ENCODE results near the gene ERBB4. TPM values are rescaled to one million over a fixed set of nuclear protein-coding genes. Genes with fewer than 3 reads are reported as not detected.

Gene ERBB4
- total and polyA plus RNA-seq, 2 of the 8 experiments (the other 6 are each of a cell fraction or from before 2014, with no cell fraction given), result 0.34 to 1.3 TPM

DNA sequence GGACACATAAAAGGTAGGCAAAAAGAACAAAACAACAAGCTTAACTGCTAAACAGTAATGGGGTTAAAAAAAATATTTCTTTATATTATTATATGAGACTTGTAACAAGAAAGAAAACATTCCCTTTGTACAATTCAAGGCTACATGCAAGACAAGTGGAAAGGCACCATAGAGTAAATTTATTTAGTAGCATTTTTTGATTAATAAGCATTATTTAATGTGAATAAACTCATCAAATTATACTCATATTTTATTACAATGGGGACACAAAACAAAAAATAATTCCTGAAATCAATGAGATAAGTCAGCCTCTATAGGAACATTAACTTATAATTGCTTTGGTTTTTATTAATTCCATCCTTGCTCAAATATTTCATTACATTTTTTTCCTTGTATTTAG, 809.2 kb downstream of the ERBB4 start:
- no peak overlapping the region for H3K4me3 ChIP-seq (ENCODE audit: extremely low read depth in 1 of 4, insufficient read depth in 2 of 4, low read depth in 3 of 4, low read length in 4 of 4)
- no peak for FAIRE-seq
- H3K4me1 ChIP-seq (replicated peaks in 1 of 4; ENCODE audit: control insufficient read depth in 3 of 4, insufficient read depth in 4 of 4, low read length in 3 of 4), result no peaks in the 10 kb centered on the region
- no peak overlapping the region for H2AFZ ChIP-seq (ENCODE audit: low read length)
- H3K4ac ChIP-seq (replicated peaks; ENCODE audit: insufficient read length, low read depth, low read length), result no peak overlapping the region
- H3K27ac ChIP-seq (ENCODE audit: low read depth, low read length), result no peak overlapping the region
- no peaks in the 10 kb centered on the region for H3K27me3 ChIP-seq (replicated peaks in 1 of 4; ENCODE audit: control insufficient read depth in 3 of 4, extremely low read depth in 1 of 4, insufficient read depth in 3 of 4, low read length in 3 of 4)
- no peak overlapping the region for H2BK120ac ChIP-seq (replicated peaks; ENCODE audit: low read depth, low read length)
- no peak overlapping the region for H2BK5ac ChIP-seq (ENCODE audit: low read depth, low read length)
- H3K14ac ChIP-seq (ENCODE audit: insufficient read length), result no peak overlapping the region
- no peak overlapping the region for H4K8ac ChIP-seq (ENCODE audit: extremely low read depth, insufficient read depth, low read length)
- H3K23ac ChIP-seq (ENCODE audit: insufficient read length), result no peak overlapping the region
- no peaks in the 10 kb centered on the region for H3K9me3 ChIP-seq (ENCODE audit: insufficient read depth in 2 of 2, low read depth in 1 of 2, low read length in 1 of 2)
- no peak overlapping the region for H3K18ac ChIP-seq (ENCODE audit: extremely low read depth, low read length)
- no peaks in the 10 kb centered on the region for H3K79me1 ChIP-seq (ENCODE audit: low read depth, low read length)
- no peak for DNase-seq (ENCODE audit: low read depth in 1 of 2, low spot score in 2 of 2)
- POLR2A ChIA-PET (ENCODE audit: partially characterized antibody), result no interaction called here
- no peak overlapping the region for H3K56ac ChIP-seq (replicated peaks; ENCODE audit: insufficient read length, low read depth, low read length)
- H3K36me3 ChIP-seq (ENCODE audit: control insufficient read depth in 2 of 4, insufficient read depth in 4 of 4, low read length in 3 of 4), result no peaks in the 10 kb centered on the region
- no peak overlapping the region for H4K91ac ChIP-seq (replicated peaks; ENCODE audit: insufficient read length, low read length)
- H2BK15ac ChIP-seq (ENCODE audit: low read length), result no peak overlapping the region
- no peak overlapping the region for H2AK5ac ChIP-seq (ENCODE audit: low read depth, low read length)
- H3K4me2 ChIP-seq (ENCODE audit: insufficient read depth in 1 of 2, low read depth in 2 of 2, low read length in 2 of 2), result no peak overlapping the region
- H3K79me2 ChIP-seq (ENCODE audit: control insufficient read depth in 1 of 2, insufficient read depth in 2 of 2, low read length in 2 of 2), result no peaks in the 10 kb centered on the region
- H4K20me1 ChIP-seq (replicated peaks in 1 of 2; ENCODE audit: control insufficient read depth in 1 of 2, insufficient read depth in 2 of 2, low read length in 2 of 2), result no peaks in the 10 kb centered on the region
- TF ChIP-seq TBP (IDR thresholded peaks at IDR 0.05; ENCODE audit: low read depth, low read length) (no peak), TCF12 (IDR thresholded peaks at IDR 0.05; ENCODE audit: low read depth, low read length) (no peak), NANOG (IDR thresholded peaks at IDR 0.05; ENCODE audit: insufficient read depth, low read depth, low read length, poor library complexity, severe bottlenecking) (no peak), NRF1 (IDR thresholded peaks at IDR 0.05; ENCODE audit: low read depth, low read length) (no peak), RBBP5 (IDR thresholded peaks at IDR 0.05; ENCODE audit: borderline replicate concordance, low read depth, low read length) (no peak)
- no peak overlapping the region for H2BK20ac ChIP-seq (ENCODE audit: low read length)
- no peak overlapping the region for H4K5ac ChIP-seq (ENCODE audit: insufficient read length, low read depth, low read length)
- CTCF ChIA-PET (ENCODE audit: partially characterized antibody), result no interaction called here
- H3K23me2 ChIP-seq (ENCODE audit: low read depth, low read length), result no peaks in the 10 kb centered on the region
- H3K9ac ChIP-seq (replicated peaks in 1 of 4; ENCODE audit: extremely low read depth in 1 of 4, low read depth in 3 of 4, low read length in 3 of 4), result no peak overlapping the region
- no peak overlapping the region for H2BK12ac ChIP-seq (ENCODE audit: low read depth, low read length)
